Dermis microvascular lymphatic vessel endothelial cell (primary cell): ENCODE results near the gene ABCA7. TPM values are rescaled to one million over a fixed set of nuclear protein-coding genes. Genes with fewer than 3 reads are reported as not detected.
A peak's percentile ranks its signal among the peaks of the same experiment; 100 is the strongest.

ENCODE experiments used
- DNase-seq, 2 donors: peaks; one replicate each; pipeline versions ENCODE4 v3.0.0 to v3.0.0-alpha.2; 2010; ENCODE audit warnings: low read depth in 2 of 2
- total RNA-seq: library from RNA; depleted of rRNA; stranded (reverse); fragments of >200 nt; gene quantifications from 2 replicates; pipeline ENCODE4 v1.2.1, GENCODE V29; 2014

ABCA7 gene
- total RNA-seq, 1 donor from 2014 or later = 3.7 TPM

DNA sequence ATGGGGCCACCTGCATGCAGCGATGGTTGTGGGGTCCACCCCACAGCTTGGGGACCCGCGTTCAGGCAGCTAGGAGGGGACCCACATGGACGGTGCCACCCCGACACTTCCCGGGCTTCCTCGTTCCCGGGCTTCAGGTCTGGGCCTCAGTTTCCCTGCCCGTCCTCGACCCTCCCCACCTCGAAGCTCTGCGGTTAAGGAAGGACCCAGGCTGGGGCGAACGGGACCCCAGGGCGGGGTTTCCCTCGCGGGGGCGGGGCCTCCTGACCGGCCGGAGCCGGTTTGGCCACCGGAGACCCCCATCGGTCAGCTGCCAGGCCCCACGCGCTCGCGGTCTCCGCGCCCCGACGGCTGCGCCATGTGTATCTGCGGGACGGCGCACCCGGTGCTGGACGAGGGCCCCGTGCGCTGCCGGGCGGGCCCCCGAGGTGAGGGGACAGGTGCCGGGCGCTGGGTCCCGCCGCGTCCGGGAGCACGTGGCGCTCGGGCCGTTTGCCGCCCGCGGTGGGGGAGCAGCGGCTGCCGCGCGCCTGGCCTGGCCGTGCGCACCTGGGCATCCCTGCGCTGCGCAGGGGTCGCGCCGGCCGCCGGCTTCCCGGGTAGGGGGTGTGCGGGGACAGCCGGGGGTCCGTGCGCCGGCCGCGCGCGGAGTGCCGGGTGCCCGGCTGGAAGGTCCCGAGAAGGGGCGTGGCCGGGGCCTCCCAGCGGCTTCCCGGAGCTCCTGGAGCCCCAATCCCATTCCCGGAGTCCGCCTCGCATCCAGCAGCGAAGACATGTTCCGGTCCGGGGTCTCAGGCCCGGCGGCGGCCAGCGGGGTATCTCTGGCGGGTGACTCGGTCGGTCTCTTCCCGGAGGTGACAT, 31.3 kb downstream of the ABCA7 start:
- DNase-seq = no peak

DNA sequence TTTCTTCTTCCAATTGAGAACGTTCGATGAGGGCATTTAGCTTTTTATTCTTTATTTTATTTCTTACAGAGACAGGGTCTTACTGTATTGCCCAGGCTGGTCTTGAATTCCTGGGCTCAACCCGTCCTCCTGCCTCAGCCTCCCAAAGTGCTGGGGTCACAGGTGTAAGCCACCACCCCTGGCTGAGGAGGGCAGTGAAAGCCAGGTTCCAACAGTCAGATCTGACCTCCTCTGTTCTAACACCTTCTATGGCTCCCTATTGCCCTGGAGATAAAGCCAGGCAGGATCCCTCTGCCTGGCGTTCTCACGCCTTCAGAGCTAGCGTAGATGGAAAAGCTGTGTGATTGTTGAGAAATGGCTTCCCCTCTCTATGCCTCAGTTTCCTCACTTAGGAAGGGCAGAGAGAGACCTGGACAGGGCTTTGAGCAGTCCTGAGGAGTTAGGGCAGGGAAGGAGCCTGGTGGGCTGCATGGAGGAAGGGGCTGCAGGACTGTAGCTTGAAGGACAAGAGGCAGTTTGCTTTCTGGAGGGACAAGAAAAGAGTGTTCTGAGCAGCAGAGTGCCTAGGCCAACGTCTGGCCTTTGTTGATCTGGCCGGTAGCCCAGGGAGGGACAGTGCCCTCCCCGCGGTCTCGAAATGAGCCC, 32.6 kb downstream of the ABCA7 start:
- no peak for DNase-seq

DNA sequence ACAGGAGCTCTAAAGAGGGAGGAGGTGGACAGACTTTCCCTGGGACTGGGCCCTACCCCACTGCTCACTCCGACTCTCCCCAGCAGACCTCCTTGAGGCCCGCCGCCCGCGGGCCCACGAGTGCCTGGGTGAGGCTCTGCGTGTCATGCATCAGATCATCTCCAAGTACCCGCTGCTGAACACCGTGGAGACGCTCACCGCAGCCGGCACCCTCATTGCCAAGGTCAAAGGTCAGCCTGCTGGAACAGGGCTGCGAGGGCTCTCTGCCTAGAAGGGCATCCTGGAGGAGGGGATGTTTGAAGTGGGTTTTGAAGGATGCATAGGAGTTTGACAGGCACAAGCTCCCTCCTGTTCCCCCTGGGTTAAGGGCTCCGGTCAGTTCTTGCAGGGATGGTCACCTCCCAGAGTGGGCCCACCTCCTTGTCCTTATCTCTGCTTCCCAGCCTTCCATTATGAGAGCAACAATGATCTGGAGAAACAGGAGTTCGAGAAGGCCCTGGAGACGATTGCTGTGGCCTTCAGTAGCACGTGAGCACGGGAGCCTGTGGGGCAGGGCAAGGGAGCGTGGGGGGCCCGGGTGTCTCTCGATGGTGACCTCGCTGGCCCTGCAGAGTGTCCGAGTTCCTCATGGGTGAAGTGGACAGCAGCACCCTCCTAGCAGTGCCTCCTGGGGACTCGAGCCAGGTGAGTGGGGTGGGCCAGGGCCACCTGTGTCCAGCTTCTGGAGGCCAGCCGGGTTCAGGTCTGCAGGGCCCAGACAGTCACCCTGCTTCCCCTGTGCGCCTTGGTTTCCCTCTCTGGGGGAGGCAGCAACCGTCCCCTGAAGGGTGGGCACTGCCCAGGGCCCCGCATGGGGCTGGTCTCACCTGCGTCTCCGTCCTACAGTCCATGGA, 33.4 kb downstream of the ABCA7 start:
- no peak for DNase-seq

DNA sequence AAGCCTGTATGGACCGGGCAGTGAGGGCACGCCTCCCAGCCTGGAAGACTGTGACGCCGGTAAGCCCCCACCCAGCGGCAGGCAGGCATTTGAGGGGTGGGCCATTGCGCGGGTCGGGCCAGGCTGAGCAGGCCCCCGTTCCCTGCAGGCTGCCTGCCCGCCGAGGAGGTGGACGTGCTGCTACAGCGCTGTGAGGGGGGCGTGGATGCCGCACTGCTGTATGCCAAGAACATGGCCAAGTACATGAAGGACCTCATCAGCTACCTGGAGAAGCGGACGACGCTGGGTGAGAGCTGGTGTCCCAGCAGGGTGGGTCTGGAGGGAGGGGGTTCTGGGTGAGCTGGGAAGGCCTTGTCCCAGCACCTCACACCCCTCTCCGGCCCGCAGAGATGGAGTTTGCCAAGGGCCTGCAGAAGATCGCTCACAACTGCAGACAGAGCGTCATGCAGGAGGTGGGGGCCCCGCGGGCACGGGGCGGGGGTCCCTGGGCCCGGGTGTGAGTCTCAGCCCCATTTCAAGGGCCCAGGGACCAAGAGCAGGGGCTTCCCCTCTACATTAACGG, 34.1 kb downstream of the ABCA7 start:
- DNase-seq = no peak

DNA sequence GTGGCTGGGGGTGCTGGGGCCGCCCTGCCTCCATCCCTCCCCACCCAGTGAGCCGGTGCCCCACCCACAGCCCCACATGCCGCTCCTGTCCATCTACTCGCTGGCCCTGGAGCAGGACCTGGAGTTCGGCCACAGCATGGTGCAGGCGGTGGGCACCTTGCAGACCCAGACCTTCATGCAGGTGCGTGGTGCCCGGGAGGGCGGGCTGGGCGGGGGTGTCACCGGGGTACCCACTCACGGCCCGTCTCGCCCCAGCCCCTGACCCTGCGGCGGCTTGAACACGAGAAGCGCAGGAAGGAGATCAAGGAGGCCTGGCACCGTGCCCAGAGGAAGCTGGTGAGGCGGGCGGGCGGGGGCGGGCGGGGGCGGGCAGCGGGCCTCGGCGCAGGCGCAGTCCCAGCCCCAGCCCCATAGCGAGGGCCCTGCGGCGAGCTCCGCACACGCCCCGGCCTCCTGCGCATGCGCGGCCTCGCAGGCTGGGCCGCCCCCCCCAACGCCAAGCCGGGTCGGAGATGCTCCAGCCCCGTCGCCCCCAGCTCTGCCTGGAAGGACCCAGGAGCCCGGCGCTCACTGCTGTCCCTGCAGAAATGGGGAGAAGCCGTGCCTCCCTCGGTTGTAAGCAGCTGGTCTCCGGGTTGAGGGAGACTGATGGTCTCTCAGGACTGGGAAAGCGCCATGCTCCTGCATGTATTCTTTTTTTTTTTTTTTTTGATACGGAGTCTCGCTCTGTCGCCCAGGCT, 34.8 kb downstream of the ABCA7 start:
- DNase-seq = peak in 1 of 2 donors; percentile 66

DNA sequence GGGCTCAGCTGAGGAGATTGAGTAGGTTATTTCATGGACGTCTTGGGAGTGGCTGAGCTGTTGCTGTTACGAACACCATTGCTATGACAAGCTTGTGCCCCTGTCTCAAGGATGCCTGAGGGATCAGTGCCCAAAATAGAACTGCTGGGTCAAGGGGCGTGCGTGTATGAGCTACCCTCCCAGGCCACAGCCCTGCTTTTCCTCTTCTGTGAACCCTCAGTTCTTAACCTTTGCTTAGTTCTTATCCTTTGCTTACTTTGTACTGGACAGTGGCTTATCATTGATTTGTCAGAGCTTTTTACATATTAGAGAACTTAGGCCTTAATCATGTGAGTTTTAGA, 36.1 kb downstream of the ABCA7 start:
- DNase-seq = no peak

DNA sequence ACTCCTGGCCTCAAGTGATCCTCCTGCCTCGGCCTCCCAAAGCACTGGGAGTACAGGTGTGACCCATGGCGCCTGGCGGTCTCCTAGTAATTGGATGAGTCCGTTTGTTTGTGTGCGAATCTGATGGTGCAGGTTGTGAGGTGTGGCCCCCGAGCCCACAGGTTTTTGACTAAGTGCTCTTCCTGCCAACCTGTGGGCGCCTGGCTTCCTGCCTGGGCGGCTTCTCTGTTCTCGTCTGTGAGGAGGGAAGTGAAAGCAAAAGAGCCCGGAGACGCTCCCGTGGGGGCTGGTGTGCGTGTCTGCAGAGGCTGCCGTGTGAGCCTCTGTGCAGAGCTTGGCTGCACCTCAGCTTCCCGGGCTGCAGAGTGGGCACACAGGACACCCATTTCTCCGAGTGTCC, 37.0 kb downstream of the ABCA7 start:
- no peak for DNase-seq

DNA sequence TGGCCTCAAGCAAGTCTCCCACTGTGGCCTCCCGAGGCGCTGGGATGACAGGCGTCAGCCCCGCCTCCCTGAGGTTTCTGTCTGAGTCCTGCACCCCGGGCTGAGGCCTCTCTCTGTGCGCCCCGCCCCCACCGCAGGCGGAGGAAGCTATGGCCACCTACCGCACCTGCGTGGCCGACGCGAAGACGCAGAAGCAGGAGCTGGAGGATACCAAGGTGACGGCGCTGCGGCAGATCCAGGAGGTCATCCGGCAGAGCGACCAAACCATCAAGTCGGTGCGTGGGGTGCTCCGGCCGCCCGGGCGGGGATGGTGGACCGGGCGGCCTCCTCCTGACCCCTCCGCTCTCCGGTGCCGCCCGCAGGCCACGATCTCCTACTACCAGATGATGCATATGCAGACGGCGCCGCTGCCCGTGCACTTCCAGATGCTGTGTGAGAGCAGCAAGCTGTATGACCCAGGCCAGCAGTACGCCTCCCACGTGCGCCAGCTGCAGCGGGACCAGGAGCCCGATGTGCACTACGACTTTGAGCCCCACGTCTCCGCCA, 39.7 kb downstream of the ABCA7 start:
- DNase-seq = no peak

DNA sequence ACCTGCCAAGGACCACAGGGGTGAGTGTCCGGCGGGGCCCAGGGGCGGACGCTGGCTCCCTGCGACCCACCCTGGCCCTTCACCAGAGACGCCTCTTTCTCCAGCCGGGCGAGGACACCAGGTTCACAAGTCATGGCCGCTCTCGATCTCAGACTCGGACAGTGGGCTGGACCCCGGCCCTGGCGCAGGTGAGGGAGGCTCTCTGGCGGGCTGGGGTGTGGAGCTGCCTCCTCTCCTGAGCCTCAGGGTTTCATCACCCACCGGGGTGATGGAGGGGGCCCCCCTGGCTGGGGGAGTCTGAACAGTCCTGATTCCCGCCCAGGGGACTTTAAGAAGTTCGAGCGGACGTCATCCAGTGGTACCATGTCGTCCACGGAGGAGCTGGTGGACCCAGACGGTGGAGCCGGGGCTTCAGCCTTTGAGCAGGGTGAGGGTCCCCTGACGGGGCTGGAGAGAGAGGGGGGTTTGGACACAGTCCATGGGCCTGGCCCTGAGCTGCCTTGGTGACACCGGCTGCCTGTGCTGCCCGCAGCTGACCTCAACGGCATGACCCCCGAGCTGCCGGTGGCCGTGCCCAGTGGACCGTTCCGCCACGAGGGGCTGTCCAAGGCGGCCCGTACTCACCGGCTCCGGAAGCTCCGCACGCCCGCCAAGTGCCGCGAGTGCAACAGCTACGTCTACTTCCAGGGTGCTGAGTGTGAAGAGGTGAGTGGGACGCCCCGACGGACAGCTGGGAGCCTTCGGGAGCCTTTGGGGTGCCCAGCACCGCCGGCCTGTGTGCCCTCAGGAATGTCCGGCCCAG, 40.7 kb downstream of the ABCA7 start:
- DNase-seq = no peak

DNA sequence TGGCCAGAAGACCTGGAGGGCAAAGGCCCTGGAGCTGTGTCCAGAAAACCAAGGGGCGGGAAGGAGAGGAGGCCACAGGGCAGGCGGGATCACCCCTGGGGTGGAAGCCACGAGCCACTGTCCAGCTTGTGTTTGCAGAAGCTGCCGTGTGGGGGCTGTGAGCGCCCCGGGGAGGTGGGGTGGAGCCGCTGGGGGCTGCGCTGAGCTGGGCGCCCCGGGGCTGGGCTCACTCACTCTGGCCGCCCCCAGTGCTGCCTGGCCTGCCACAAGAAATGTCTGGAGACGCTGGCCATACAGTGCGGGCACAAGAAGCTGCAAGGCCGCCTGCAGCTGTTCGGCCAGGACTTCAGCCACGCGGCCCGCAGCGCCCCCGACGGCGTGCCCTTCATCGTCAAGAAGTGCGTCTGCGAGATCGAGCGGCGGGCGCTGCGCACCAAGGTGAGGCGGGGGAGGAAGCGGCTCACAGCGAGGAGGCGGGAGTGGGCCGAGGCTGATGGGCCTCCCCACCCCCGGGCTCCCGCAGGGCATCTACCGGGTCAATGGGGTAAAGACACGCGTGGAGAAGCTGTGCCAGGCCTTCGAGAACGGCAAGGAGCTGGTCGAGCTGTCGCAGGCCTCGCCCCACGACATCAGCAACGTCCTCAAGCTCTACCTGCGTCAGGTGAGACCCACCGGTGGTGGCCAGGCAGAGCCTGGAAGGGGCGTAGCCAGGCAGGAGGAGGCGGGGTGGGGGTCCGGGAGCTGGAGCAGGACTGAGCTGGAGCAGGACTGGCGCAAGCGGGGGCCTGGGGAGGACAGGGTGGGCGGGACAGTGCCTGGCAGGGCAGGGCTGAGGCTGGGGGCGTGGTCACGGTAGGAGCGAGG, 41.6 kb downstream of the ABCA7 start:
- no peak for DNase-seq

DNA sequence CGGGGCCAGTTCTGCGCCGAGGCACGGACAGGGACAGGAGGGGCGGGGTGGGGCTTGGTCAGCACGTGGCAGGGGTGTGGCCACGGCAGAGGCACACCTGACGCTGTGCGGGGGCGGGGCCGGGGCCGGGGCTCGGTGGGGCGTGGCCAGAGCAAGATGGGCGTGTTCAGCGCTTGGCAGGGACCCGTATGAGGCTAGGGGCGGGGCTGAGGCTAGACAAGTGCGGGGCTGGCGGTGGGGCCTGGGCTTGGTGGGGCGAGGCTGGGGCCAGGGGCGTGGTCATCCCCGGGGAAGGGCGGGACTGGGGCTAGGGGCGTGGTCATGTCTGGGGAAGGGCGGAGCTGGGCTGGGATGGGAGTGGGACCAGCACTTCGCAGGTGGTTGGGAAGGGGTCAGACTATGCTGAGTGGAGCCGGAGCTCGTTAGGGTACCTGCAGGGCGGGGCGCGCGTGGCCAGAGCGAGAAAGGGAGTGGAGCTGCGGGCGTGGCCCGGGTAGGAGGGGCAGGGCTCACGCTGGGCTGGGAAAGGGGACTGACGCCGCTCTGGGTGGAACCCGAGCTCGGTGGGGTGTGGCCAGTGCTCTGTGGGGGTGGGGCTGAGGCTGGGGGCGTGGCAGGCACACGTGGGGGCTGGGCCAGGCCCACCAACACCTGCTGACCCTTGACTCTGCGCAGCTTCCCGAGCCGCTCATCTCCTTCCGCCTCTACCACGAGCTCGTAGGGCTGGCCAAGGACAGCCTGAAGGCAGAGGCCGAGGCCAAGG, 42.4 kb downstream of the ABCA7 start:
- peak in 1 of 2 donors; percentile 75 for DNase-seq

DNA sequence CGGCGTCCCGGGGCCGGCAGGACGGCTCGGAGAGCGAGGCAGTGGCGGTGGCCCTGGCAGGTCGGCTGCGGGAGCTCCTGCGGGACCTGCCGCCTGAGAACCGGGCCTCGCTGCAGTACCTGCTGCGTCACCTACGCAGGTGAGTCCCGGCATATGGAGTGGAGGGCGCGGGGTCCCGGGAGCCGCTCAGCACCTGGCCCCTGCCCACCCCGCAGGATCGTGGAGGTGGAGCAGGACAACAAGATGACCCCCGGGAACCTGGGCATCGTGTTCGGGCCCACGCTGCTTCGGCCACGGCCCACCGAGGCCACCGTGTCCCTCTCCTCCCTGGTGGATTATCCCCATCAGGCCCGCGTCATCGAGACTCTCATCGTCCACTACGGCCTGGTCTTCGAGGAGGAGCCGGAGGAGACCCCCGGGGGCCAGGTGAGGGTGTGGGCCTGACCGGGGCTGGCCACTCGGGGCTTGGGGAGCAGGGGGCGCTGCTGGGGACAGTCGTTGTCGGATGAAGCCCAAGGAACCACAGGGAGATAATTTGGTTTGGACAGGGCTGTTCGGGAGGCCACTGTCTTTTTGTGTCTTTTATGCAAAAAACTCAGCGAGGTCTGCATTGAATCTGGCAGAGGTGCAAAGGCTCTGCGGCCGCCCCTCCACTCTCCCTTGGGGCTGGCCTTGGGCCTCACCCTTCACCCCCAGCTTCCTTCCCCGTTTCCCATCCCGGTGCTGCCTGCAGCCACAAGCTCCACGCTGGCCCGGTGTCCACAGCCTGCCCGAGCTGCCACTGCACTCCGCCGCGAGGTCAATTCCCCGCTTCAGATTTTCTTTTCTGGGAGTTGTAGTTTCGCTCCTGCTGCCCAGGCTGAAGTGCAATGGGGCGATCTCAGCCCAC, 43.3 kb downstream of the ABCA7 start:
- DNase-seq = no peak

DNA sequence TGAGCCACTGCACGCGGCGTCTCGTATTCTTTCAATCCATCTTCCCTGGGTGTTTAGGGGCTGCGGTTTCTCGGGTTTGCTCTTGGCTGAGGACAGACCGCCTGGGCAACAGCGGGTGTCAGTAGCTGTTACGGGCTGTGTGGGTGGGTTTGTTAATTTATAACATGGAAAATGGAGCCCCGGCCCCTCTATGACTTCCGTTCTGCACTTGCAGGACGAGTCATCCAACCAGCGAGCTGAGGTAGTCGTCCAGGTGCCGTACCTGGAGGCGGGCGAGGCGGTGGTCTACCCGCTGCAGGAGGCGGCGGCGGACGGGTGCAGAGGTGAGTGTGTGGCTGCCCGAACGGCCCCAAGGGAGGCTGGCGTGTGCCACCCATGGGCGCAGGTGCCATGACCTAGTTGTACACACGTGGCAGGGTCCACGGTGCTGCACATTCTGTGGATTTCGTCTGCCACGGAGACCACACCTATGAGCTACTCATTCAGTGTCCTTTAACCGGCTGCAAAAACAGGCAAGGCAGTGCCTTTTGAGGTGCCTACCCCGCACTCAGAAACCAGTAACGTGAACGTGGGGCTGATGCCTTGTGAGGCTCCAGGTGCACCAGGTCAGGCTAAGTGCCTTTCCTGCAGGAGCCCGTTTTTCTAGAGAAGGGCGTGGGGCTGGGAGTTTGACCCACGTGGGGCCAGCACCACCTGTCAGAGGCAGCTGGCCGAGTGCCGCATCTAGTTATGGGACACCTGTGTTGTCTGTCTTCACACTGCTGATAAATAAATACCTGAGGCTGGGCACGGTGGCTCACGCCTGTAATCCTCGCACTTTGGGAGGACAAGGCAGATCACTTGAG, 44.3 kb downstream of the ABCA7 start:
- DNase-seq = no peak

DNA sequence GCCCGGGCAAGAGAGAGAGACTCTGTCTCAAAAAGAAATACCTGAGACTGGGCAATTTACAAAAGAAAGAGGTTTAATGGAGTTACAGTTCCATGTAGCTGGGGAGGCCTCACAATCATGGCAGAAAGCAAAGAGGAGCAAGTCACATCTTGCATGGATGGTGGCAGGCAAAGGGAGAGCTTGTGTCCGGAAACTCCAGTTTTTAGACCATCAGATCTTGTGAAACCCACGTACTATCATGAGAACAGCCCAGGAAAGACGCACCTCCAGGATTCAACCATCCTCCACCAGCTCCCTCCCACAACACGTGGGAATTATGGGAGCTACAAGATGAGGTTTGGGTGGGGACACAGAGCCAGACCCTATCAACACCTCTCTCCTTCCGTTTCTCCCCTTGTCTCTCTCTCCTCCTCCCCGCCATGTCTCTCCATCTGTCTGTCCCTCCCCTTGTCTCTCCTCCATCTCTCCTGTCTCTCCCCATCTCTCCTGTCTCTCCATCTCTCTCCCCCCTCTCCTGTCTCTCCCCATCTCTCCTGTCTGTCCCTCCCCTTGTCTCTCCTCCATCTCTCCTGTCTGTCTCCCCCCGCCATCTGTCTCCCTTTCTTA, 45.2 kb downstream of the ABCA7 start:
- no peak for DNase-seq

DNA sequence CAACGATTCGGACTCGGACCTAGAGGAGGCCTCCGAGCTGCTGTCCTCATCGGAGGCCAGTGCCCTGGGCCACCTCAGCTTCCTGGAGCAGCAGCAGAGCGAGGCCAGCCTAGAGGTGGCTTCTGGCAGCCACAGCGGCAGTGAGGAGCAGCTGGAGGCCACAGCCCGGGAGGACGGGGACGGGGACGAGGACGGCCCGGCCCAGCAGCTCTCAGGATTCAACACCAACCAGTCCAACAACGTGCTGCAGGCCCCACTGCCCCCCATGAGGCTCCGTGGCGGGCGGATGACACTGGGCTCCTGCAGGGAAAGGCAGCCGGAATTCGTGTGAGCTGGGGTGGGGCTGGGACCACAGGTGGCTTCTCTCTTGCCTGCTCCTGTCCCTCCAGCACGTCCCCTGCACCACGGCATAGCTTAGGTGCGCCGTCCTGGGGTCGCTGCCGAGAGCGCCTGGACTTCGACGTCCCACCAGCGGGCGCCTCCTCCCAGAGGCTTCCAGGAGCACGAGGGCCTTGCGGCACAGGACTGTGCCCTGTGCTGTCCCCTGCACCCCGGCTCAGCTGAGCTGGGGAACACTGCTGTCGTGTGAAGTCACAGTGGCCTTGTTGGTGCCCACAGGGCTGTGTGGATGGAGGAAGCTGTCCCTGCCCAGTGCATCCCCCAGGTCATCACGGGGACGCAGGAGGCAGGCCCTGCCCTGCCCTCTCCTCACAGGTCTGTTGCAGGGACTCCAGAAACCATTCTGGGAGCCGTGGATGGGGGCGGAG, 46.0 kb downstream of the ABCA7 start:
- no peak for DNase-seq
